Left ventricle myocardium inferior (tissue), 1 donor: ENCODE measurements around the gene FARP1. TPM values are rescaled to one million over a fixed set of nuclear protein-coding genes. Genes with fewer than 3 reads are reported as not detected.

ENCODE experiments used
- DNase-seq: peaks from one replicate; pipeline ENCODE4 v3.0.0-alpha.2; 2020
- H3K27ac ChIP-seq: fragments of 200-600 bp; replicated peaks from 2 replicates; pipeline ENCODE4 v1.8.0; 2021
- H3K27me3 ChIP-seq: fragments of 200-600 bp; 2 replicates; pipeline ENCODE4 v1.8.0; 2021; ENCODE audit warnings: low read depth
- H3K36me3 ChIP-seq: fragments of 200-600 bp; 2 replicates; pipeline ENCODE4 v1.8.0; 2021
- H3K4me1 ChIP-seq: fragments of 200-600 bp; 2 replicates; pipeline ENCODE4 v1.8.0; 2021
- H3K4me3 ChIP-seq: fragments of 200-600 bp; 2 replicates; pipeline ENCODE4 v1.8.0; 2021; ENCODE audit warnings: mild to moderate bottlenecking, moderate library complexity
- H3K9me3 ChIP-seq: fragments of 200-600 bp; replicated peaks from 2 replicates; pipeline ENCODE4 v1.8.0; 2021
- intact Hi-C: fragments of 100-400 bp; cut with micrococcal nuclease; formaldehyde crosslinking; loops from one replicate; pipeline ENCODE4 v1.11.0; 2022
- total RNA-seq: library from RNA; stranded (reverse); fragmentation: NEBNext Ultra II Directional; extraction: Animal tissue kit (Norgen Biotek cat#: 25700); gene quantifications from one replicate; pipeline ENCODE4 v1.2.1, GENCODE V29; 2021
- TF ChIP-seq, protein P1 (sequence below): fragments of 200-600 bp; IDR thresholded peaks from 2 replicates; pipeline ENCODE4 v1.8.0; 2021; ENCODE audit warnings: antibody characterized with exemption, mild to moderate bottlenecking, borderline replicate concordance
- donor health status: DM: no; HTN: yes; CAD: no; lungs with severe emphysema.

The FARP1 gene
- total RNA-seq, 1 donor from 2014 or later = 17.6 TPM

GRCh38 chr13:98415326-98416070 lies 272.6 kb downstream of the FARP1 start:
- TF ChIP-seq, protein P1, sequence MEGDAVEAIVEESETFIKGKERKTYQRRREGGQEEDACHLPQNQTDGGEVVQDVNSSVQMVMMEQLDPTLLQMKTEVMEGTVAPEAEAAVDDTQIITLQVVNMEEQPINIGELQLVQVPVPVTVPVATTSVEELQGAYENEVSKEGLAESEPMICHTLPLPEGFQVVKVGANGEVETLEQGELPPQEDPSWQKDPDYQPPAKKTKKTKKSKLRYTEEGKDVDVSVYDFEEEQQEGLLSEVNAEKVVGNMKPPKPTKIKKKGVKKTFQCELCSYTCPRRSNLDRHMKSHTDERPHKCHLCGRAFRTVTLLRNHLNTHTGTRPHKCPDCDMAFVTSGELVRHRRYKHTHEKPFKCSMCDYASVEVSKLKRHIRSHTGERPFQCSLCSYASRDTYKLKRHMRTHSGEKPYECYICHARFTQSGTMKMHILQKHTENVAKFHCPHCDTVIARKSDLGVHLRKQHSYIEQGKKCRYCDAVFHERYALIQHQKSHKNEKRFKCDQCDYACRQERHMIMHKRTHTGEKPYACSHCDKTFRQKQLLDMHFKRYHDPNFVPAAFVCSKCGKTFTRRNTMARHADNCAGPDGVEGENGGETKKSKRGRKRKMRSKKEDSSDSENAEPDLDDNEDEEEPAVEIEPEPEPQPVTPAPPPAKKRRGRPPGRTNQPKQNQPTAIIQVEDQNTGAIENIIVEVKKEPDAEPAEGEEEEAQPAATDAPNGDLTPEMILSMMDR = no peak
- no peaks in the 10 kb centered on the region for H3K9me3 ChIP-seq
- no peaks in the 10 kb centered on the region for H3K27me3 ChIP-seq
- no peak for DNase-seq
- no peak overlapping the region for H3K4me3 ChIP-seq
- H3K27ac ChIP-seq = no peak overlapping the region
- peaks cover 68% of the 10 kb centered on the region for H3K36me3 ChIP-seq
- no peaks in the 10 kb centered on the region for H3K4me1 ChIP-seq
- intact Hi-C loops = no loop called here

GRCh38 chr13:98416408-98416807 lies 273.5 kb downstream of the FARP1 start:
- no peaks in the 10 kb centered on the region for H3K27me3 ChIP-seq
- H3K27ac ChIP-seq = no peak overlapping the region
- H3K4me1 ChIP-seq = no peaks in the 10 kb centered on the region
- no peaks in the 10 kb centered on the region for H3K9me3 ChIP-seq
- peaks cover 64% of the 10 kb centered on the region for H3K36me3 ChIP-seq
- intact Hi-C loops = no loop called here
- no peak for DNase-seq
- H3K4me3 ChIP-seq = no peak overlapping the region
- TF ChIP-seq, protein P1 = no peak

GRCh38 chr13:98419786-98420553 lies 277.1 kb downstream of the FARP1 start:
- Histone ChIP-seq H3K36me3 (peaks cover 30% of the 10 kb centered on the region), H3K4me1 (no peaks in the 10 kb centered on the region), H3K27ac (no peak overlapping the region), H3K27me3 (no peaks in the 10 kb centered on the region), H3K9me3 (no peaks in the 10 kb centered on the region), H3K4me3 (no peak overlapping the region)
- intact Hi-C loops = no loop called here
- no peak for DNase-seq
- TF ChIP-seq, protein P1 = no peak

GRCh38 chr13:98420554-98421175 lies 277.8 kb downstream of the FARP1 start:
- intact Hi-C loops = no loop called here
- TF ChIP-seq, protein P1 = no peak
- no peaks in the 10 kb centered on the region for H3K9me3 ChIP-seq
- H3K27ac ChIP-seq = no peak overlapping the region
- no peak for DNase-seq
- peaks cover 31% of the 10 kb centered on the region for H3K36me3 ChIP-seq
- H3K27me3 ChIP-seq = no peaks in the 10 kb centered on the region
- no peaks in the 10 kb centered on the region for H3K4me1 ChIP-seq
- no peak overlapping the region for H3K4me3 ChIP-seq

DNA sequence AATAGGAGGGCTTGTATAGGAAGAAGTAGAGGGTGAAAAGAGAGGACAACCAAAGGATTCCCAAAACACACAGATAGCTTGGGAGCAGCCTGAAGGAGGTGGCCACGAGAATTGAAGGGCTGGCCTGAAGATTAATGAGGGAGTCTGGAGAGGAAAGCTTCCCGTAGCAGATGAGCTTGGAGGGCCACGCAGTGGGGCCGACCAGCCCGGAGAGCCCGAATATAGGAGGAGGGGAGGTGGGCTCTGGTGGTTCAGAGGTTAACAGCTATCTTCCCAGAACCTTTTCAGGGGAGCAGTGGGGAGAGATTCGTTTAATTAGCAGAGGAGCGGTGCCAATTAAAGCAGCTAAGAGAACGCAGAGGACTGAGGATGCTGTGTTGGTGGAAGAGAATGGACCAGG lies 279.2 kb downstream of the FARP1 start:
- Histone ChIP-seq H3K9me3 (no peaks in the 10 kb centered on the region), H3K27me3 (no peaks in the 10 kb centered on the region), H3K27ac (no peak overlapping the region), H3K4me1 (peaks cover 2% of the 10 kb centered on the region), H3K4me3 (no peak overlapping the region), H3K36me3 (peaks cover 21% of the 10 kb centered on the region)
- DNase-seq = no peak
- TF ChIP-seq, protein P1 = no peak
- intact Hi-C loops = no loop called here
